GM12801 (cell line): ENCODE measurements around the gene SERPINB12.

Source experiments
- TF ChIP-seq, protein P1 (sequence below): IDR thresholded peaks from one replicate; pipeline ENCODE4 v1.5.1; 2011; ENCODE audit warnings: control low read depth; ENCODE audit not compliant: insufficient read length; ENCODE audit errors: extremely low read depth

The SERPINB12 gene

DNA sequence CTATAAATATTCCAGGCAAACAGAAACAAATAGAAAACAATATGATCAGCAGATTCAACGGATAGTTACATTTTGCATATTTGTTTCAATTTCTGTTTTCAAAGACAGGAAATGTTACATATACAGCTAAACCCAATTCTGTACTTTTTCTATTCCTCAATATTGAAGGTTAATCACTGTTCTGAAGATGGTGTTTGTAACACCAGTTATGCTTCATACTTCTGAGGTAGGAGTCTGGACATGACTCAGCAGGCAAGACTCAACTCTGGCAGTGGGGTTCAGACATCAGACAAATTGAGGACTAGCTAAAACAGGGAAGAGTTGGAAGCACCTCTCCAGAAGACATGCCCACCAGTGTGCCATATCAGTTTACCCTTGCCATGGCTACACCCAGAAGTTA, 61.6 kb downstream of the SERPINB12 start:
- TF ChIP-seq, protein P1, sequence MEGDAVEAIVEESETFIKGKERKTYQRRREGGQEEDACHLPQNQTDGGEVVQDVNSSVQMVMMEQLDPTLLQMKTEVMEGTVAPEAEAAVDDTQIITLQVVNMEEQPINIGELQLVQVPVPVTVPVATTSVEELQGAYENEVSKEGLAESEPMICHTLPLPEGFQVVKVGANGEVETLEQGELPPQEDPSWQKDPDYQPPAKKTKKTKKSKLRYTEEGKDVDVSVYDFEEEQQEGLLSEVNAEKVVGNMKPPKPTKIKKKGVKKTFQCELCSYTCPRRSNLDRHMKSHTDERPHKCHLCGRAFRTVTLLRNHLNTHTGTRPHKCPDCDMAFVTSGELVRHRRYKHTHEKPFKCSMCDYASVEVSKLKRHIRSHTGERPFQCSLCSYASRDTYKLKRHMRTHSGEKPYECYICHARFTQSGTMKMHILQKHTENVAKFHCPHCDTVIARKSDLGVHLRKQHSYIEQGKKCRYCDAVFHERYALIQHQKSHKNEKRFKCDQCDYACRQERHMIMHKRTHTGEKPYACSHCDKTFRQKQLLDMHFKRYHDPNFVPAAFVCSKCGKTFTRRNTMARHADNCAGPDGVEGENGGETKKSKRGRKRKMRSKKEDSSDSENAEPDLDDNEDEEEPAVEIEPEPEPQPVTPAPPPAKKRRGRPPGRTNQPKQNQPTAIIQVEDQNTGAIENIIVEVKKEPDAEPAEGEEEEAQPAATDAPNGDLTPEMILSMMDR, result no peak

DNA sequence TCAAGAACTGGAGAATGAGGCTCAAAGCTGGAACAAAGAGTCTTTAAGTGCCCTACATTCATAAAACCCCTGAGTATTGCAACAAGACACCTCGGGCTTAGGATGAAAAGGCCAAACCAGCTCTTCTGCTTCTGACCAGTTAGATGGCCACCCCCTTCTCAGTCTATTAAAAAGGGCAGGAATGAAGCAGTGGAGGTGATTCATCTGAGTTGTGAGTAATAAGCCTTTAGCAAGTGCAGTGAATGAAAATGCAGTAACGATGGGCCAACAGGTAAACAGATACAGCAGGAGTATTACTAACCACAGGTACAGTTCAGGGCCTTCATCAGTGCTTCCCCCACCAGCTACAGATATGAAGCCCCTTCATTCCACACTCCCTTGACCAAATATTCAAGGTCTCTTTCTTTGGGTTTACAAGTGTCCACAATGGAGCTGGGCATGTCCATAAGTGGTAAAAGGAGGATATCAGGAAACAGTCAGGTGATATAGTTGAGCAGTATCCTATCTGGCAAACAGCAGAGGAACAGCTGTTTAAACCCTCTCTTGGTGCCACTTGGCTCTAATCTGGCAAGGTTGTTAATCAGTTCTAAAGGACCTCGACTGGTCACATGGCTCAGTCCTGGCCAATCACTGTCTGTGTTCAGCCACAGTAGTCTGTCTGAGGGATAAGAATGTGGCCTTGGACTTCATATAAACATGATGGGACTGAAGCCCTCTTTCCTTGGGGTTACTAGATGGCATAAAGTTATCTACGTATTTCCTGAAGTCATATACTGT, 62.8 kb downstream of the SERPINB12 start:
- TF ChIP-seq, protein P1, result no peak

DNA sequence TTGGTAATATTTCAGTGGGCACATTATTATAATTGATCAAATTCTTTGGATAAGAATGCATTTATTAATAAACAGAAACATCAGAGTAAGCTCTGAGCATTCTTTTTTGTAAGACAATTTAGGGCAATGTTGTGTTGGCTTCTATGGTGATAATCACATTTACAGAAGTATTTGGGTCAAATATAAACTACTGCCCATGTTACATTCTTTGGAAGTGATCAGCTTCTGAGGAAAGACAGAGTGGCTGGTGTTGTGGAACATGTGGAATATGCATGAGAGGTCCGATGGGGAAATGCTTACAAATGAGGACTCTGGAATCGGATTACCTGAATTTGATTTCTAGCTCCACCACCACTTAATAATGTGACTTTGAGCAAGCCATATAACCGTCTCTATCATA, 64.4 kb downstream of the SERPINB12 start:
- TF ChIP-seq, protein P1, result no peak

DNA sequence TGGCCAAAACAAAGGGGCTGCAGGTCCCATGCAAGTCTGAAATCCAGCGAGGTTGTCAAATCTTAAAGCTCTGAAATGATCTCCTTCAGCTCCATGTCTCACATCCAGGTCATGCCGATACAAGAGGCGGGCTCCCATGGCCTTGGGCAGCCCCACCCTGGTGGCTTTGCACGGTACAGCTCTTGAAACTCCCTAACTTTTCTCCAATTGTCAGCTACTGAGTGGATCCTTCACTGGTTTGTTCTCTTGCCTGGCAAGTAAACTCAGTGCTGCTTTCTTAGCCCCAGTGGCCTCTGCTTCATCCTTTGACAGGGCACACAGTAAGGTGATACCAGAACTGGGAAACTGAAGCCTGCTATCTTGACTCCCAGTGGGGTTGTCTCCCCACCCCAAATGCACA, 71.3 kb downstream of the SERPINB12 start:
- TF ChIP-seq, protein P1, result no peak

DNA sequence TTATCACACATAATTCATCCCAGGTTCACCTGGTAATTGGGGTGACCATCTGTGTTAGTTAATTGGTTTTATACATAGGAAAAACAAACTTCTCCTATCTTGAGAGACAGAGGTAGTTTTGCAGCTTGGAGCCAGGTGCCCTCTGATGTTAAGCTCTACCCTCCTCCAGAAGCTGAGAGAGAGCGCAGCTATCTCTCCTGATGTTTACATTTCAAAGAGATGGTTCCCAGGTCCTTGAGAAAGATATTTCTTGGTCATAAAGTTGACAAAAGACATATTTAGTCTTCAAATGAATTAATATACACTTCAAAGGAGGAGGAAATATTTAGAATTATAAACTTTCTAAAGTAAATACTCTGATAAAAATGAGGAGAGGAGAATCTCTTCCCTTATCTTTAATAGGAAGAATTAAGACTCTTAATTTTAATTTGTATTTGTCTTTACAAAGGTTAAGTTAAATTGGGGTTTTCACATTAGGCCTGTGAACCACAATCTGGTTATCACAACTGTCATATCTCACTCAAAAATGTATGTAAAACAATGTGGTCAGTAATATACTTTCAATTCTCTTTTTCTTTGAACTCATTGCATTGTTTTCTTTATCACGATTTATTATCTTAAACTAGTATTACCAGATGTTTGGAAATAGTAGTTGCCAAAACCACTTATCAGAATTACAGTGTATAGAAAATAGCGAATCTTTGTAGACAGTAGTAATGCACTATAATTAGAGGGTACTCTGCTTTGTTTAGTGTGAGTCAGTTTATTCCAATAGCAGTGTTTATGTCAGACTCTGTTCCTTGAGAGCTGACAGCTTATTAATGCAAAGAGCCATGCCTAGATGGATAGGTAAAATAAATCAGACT, 75.1 kb downstream of the SERPINB12 start:
- TF ChIP-seq, protein P1, result no peak

DNA sequence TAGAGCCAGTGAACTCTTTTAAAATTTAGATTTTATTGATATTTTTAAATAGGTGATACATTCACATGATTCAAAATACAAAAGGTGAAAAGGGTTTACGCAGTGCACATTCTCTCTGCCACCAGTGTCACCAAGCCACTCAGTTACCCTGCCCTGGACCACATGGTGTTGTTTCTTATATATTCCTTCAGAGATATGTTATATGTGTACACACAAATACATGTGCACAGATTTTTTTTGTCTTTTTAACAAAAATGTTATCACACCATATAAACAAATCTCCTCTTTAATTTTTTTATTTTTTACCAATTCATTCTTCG, 75.7 kb downstream of the SERPINB12 start:
- TF ChIP-seq, protein P1, result no peak
